Lower leg skin (tissue), 3 donors: Measurements from ENCODE around the gene DRGX.

Experiments used
- POLR2A ChIP-seq, 2 donors: fragments of 450-650 bp; IDR thresholded peaks; one replicate each; pipeline ENCODE4 v1.6.1; 2016 to 2017; ENCODE audit warnings: antibody characterized with exemption in 2 of 2, mild to moderate bottlenecking in 1 of 2, moderate library complexity in 1 of 2
- TF ChIP-seq, protein P1 (sequence below), 3 donors: fragments of 450-650 bp; IDR thresholded peaks; one replicate each; pipeline ENCODE4 v1.5.1; 2016; ENCODE audit warnings: antibody characterized with exemption in 3 of 3, mild to moderate bottlenecking in 3 of 3, moderate library complexity in 2 of 3

DNA sequence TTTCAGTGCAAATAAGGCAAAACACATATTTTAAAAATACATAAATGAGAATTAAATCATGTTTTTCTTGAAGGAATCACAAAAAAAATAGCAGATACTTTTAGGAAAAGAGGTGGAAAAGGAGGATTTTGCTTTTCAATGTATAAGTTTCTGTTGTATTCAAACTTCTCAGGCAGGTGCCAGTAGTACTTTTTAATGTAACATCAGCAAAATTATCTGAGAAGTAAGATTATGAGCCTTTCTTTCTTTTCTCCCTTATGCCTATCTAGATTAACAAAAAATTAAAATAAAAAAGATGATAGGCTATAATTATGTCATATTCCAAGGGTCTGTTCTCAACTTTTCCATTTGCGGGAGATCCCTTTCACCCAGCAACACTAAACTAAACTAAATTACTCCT is 2.6 kb downstream of the DRGX start:
- TF ChIP-seq POLR2A (IDR thresholded peaks at IDR 0.05): no peak
- TF ChIP-seq, protein P1, sequence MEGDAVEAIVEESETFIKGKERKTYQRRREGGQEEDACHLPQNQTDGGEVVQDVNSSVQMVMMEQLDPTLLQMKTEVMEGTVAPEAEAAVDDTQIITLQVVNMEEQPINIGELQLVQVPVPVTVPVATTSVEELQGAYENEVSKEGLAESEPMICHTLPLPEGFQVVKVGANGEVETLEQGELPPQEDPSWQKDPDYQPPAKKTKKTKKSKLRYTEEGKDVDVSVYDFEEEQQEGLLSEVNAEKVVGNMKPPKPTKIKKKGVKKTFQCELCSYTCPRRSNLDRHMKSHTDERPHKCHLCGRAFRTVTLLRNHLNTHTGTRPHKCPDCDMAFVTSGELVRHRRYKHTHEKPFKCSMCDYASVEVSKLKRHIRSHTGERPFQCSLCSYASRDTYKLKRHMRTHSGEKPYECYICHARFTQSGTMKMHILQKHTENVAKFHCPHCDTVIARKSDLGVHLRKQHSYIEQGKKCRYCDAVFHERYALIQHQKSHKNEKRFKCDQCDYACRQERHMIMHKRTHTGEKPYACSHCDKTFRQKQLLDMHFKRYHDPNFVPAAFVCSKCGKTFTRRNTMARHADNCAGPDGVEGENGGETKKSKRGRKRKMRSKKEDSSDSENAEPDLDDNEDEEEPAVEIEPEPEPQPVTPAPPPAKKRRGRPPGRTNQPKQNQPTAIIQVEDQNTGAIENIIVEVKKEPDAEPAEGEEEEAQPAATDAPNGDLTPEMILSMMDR (IDR thresholded peaks at IDR 0.05): no peak
